ENCODE measurements around the gene ANKRD12. TPM values are rescaled to one million over a fixed set of nuclear protein-coding genes. Genes with fewer than 3 reads are reported as not detected.
"Not testable (repeated sequence)": the region's sequence is repeated elsewhere in the genome, so short reads cannot be mapped to it uniquely, and the experiment has no call there.

Gene ANKRD12
- total and polyA plus RNA-seq, 5 donors from 2014 or later: 28.2 to 200 (median 40.8) TPM

DNA sequence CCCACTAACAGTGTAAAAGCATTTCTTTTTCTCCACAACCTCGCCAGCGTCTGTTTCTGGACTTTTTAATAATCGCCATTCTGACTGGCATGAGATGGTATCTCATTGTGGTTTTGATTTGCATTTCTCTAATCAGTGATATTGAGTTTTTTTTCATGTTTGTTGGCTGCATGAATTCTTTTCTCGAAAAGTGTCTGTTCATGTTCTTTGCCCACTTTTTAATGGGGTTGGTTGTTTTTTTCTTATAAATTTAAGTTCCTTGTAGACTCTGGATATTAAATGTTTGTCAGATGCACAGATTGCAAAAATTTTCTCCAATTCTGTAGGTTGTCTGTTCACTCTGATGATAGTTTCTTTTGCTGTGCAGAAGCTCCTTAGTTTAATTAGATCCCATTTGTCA, 26.1 kb downstream of the ANKRD12 start:
- H3K4me3 ChIP-seq (ENCODE audit: low read depth, low read length); ATAC-seq (ENCODE audit: low read depth in 2 of 2); H3K27me3 ChIP-seq (ENCODE audit: control insufficient read depth, insufficient read depth, low read length); H3K27me3 Mint-ChIP-seq; DNase-seq; H3K36me3 ChIP-seq (ENCODE audit: control insufficient read depth, insufficient read depth, low read length); H3K27ac ChIP-seq (ENCODE audit: insufficient read depth, low read length, poor library complexity, severe bottlenecking); H3K27ac Mint-ChIP-seq: not testable (repeated sequence)
- Mint-ChIP-seq H3K4me1 (peaks cover 20 to 64% (median 53%) of the 10 kb centered on the region in 4 donors), H3K36me3 (peaks cover 40% of the 10 kb centered on the region), H3K4me3 (peak overlapping the region in 2 of 4 donors; percentile 32 to 81), H3K9me3 (peaks cover 2 to 30% (median 14%) of the 10 kb centered on the region in 7 donors)
- peaks cover 15% of the 10 kb centered on the region for H3K4me1 ChIP-seq (ENCODE audit: control insufficient read depth, insufficient read depth, low read length, poor library complexity, severe bottlenecking)
- H3K9me3 ChIP-seq (ENCODE audit: control insufficient read depth in 2 of 2, low read length in 2 of 2): peaks cover 13% of the 10 kb centered on the region in 2 experiments

DNA sequence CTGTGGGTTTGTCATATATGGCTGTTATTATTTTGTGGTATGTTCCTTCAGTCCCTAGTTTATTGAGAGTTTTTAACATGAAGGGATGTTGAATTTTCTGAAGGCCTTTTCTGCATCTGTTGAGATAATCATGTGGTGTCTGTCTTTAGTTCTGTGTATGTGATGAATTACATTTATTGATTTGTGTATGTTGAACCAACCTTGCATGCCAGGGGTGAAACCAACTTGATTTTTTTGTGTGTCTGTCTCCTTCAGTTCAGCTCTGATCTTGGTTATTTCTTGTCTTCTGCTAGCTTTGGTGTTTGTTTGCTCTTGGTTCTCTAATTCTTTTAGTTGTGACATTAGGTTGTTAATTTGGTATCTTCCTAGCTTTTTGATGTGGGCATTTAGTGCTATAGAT, 27.6 kb downstream of the ANKRD12 start:
- Mint-ChIP-seq H3K36me3 (peaks cover 44% of the 10 kb centered on the region), H3K4me1 (peaks cover 28 to 64% (median 49%) of the 10 kb centered on the region in 4 donors), H3K9me3 (peaks cover 2 to 30% (median 14%) of the 10 kb centered on the region in 7 donors), H3K4me3 (peak overlapping the region in 3 of 4 donors; percentile 3 to 28 (median 16))
- not testable (repeated sequence) for H3K27me3 Mint-ChIP-seq; H3K4me3 ChIP-seq (ENCODE audit: low read depth, low read length); H3K27ac ChIP-seq (ENCODE audit: insufficient read depth, low read length, poor library complexity, severe bottlenecking); H3K27me3 ChIP-seq (ENCODE audit: control insufficient read depth, insufficient read depth, low read length); H3K4me1 ChIP-seq (ENCODE audit: control insufficient read depth, insufficient read depth, low read length, poor library complexity, severe bottlenecking); H3K36me3 ChIP-seq (ENCODE audit: control insufficient read depth, insufficient read depth, low read length); DNase-seq; H3K27ac Mint-ChIP-seq; ATAC-seq (ENCODE audit: low read depth in 2 of 2)
- peaks cover 13% of the 10 kb centered on the region in 2 experiments for H3K9me3 ChIP-seq (ENCODE audit: control insufficient read depth in 2 of 2, low read length in 2 of 2)

DNA sequence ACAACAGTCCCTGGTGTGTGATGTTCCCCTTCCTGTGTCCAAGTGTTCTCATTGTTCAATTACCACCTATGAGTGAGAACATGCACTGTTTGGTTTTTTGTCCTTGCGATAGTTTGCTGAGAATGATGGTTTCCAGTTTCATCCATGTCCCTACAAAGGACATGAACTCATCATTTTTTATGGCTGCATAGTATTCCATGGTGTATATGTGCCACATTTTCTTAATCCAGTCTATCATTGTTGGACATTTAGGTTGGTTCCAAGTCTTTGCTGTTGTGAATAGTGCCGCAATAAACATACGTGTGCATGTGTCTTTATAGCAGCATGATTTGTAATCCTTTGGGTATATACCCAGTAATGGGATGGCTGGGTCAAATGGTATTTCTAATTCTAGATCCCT, 29.3 kb downstream of the ANKRD12 start:
- Mint-ChIP-seq H3K9me3 (peaks cover 2 to 34% (median 14%) of the 10 kb centered on the region in 7 donors), H3K36me3 (peaks cover 50% of the 10 kb centered on the region), H3K4me1 (peaks cover 28 to 74% (median 57%) of the 10 kb centered on the region in 4 donors)
- H3K27me3 ChIP-seq (ENCODE audit: control insufficient read depth, insufficient read depth, low read length); H3K27ac ChIP-seq (ENCODE audit: insufficient read depth, low read length, poor library complexity, severe bottlenecking); H3K4me3 Mint-ChIP-seq; H3K4me1 ChIP-seq (ENCODE audit: control insufficient read depth, insufficient read depth, low read length, poor library complexity, severe bottlenecking); H3K27ac Mint-ChIP-seq; H3K36me3 ChIP-seq (ENCODE audit: control insufficient read depth, insufficient read depth, low read length); DNase-seq; H3K4me3 ChIP-seq (ENCODE audit: low read depth, low read length); H3K27me3 Mint-ChIP-seq; ATAC-seq (ENCODE audit: low read depth in 2 of 2): not testable (repeated sequence)
- peaks cover 13% of the 10 kb centered on the region in 2 experiments for H3K9me3 ChIP-seq (ENCODE audit: control insufficient read depth in 2 of 2, low read length in 2 of 2)

DNA sequence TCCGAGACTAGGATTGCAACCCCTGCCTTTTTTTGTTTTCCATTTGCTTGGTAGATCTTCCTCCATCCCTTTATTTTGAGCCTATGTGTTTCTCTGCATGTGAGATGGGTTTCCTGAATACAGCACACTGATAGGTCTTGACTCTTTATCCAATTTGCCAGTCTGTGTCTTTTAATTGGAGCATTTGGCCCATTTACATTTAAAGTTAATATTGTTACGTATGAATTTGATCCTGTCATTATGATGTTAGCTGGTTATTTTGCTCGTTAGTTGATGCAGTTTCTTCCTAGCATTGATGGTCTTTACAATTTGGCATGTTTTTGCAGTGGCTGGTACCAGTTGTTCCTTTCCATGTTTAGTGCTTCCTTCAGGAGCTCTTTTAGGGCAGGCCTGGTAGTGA, 32.9 kb downstream of the ANKRD12 start:
- not testable (repeated sequence) for H3K27ac ChIP-seq (ENCODE audit: insufficient read depth, low read length, poor library complexity, severe bottlenecking); H3K27me3 ChIP-seq (ENCODE audit: control insufficient read depth, insufficient read depth, low read length); ATAC-seq (ENCODE audit: low read depth in 2 of 2); H3K36me3 ChIP-seq (ENCODE audit: control insufficient read depth, insufficient read depth, low read length); DNase-seq; H3K4me3 ChIP-seq (ENCODE audit: low read depth, low read length); H3K27me3 Mint-ChIP-seq; H3K9me3 ChIP-seq (ENCODE audit: control insufficient read depth in 2 of 2, low read length in 2 of 2)
- Mint-ChIP-seq H3K4me3 (peak overlapping the region in 3 of 4 donors; percentile 15 to 78 (median 35)), H3K36me3 (peaks cover 28% of the 10 kb centered on the region), H3K9me3 (peaks cover 2 to 14% (median 8%) of the 10 kb centered on the region in 7 donors), H3K27ac (peak overlapping the region in 2 of 3 donors; percentile 56 to 72), H3K4me1 (peaks cover 41 to 83% (median 55%) of the 10 kb centered on the region in 4 donors)
- H3K4me1 ChIP-seq (ENCODE audit: control insufficient read depth, insufficient read depth, low read length, poor library complexity, severe bottlenecking): peaks cover 28% of the 10 kb centered on the region

DNA sequence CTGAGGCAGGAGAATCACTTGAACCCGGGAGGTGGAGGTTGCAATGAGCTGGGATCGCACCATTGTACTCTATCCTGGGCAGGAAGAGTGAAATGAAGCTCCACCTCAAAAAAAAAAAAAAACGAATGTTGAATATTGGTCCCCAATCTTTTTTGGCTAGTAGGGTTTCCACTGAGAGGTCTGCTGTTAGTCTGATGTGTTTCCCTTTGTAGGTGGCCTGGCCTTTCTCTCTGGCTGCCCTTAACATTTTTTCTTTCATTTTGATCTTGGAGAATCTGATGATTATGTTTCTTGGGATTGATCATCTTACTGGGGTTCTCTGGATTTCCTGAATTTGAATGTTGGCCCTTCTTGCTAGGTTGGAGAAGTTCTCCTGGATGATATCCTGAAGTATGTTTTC, 35.3 kb downstream of the ANKRD12 start:
- DNase-seq; H3K27me3 Mint-ChIP-seq; H3K27ac ChIP-seq (ENCODE audit: insufficient read depth, low read length, poor library complexity, severe bottlenecking); H3K9me3 ChIP-seq (ENCODE audit: control insufficient read depth in 2 of 2, low read length in 2 of 2); H3K9me3 Mint-ChIP-seq; H3K27me3 ChIP-seq (ENCODE audit: control insufficient read depth, insufficient read depth, low read length); ATAC-seq (ENCODE audit: low read depth in 2 of 2): not testable (repeated sequence)
- Mint-ChIP-seq H3K4me1 (peaks cover 32 to 94% (median 61%) of the 10 kb centered on the region in 4 donors), H3K27ac (peak overlapping the region in 2 of 3 donors; percentile 50 to 70), H3K4me3 (peak overlapping the region in 3 of 4 donors; percentile 44 to 71 (median 59)), H3K36me3 (peaks cover 30% of the 10 kb centered on the region)
- H3K36me3 ChIP-seq (ENCODE audit: control insufficient read depth, insufficient read depth, low read length): peaks cover 12% of the 10 kb centered on the region
- peak overlapping the region; percentile 19 for H3K4me3 ChIP-seq (ENCODE audit: low read depth, low read length)
- peaks cover 28% of the 10 kb centered on the region for H3K4me1 ChIP-seq (ENCODE audit: control insufficient read depth, insufficient read depth, low read length, poor library complexity, severe bottlenecking)

DNA sequence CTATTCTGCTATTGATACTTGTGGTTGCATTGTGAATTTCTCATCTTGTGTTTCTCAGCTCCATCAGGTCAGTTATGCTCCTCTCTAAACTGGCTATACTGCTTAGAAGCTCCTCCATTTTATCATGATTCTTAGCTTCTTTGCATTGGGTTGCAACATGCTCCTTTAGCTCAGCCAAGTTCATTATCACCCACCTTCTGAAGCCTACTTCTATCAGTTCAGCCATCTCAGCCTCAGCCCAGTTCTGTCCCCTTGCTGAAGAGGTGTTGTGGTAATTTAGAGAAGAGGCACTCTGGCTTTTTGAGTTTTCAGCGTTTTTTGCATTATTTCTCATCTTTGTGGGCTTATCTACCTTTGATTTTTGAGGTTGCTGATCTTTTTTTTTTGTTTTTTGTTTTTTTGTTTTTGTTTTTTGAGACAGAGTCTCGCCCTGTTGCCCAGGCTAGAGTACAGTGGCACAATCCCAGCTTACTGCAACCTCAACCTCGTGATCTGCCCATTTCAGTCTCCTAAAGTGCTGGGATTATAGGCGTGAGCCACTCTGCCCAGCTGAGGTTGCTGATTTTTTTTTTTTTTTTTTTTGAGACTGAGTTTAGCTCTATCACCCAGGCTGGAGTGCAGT, 36.0 kb downstream of the ANKRD12 start:
- Histone ChIP-seq H3K27ac (ENCODE audit: insufficient read depth, low read length, poor library complexity, severe bottlenecking) (no peak overlapping the region), H3K36me3 (ENCODE audit: control insufficient read depth, insufficient read depth, low read length) (peaks cover 17% of the 10 kb centered on the region), H3K27me3 (ENCODE audit: control insufficient read depth, insufficient read depth, low read length) (no peaks in the 10 kb centered on the region), H3K4me3 (ENCODE audit: low read depth, low read length) (peak overlapping the region; percentile 19), H3K9me3 (ENCODE audit: control insufficient read depth in 2 of 2, low read length in 2 of 2) (no peaks in the 10 kb centered on the region), H3K4me1 (ENCODE audit: control insufficient read depth, insufficient read depth, low read length, poor library complexity, severe bottlenecking) (peaks cover 28% of the 10 kb centered on the region)
- Mint-ChIP-seq H3K4me1 (peaks cover 35 to 96% (median 62%) of the 10 kb centered on the region in 4 donors), H3K36me3 (peaks cover 27% of the 10 kb centered on the region), H3K27me3 (no peaks in the 10 kb centered on the region), H3K27ac (peak overlapping the region; percentile 43 to 70 (median 50)), H3K4me3 (peak overlapping the region in 3 of 4 donors; percentile 44 to 71 (median 53)), H3K9me3 (peaks cover 0 to 5% (median 0%) of the 10 kb centered on the region in 7 donors)
- ATAC-seq (ENCODE audit: low read depth in 2 of 2) (no peak), DNase-seq (no peak)

DNA sequence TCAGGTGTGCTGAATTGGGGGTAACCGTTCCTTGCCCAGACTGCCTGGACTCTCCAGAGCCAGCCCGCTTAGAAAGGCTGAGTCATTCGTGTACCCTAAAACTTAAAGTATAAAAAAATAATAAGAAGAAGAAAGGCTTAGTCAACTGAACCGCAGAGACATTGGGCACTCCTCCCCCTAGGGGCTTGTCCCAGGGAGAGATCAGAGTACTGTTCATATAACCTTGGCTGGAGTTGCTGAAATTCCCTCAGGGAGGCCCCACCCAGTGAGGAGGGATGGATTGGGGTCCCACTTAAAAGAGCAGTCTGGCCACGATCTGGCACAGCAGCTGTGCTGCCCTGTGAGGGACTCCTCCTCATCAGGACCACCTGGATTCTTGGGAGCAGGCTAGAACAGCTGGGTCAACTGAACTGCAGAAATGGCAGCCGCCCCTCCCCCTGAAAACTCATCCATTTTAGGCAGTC, 37.2 kb downstream of the ANKRD12 start:
- peaks cover 17% of the 10 kb centered on the region for H3K36me3 ChIP-seq (ENCODE audit: control insufficient read depth, insufficient read depth, low read length)
- H3K27me3 ChIP-seq (ENCODE audit: control insufficient read depth, insufficient read depth, low read length): no peaks in the 10 kb centered on the region
- H3K9me3 ChIP-seq (ENCODE audit: control insufficient read depth in 2 of 2, low read length in 2 of 2): no peaks in the 10 kb centered on the region
- peaks cover 31% of the 10 kb centered on the region for H3K36me3 Mint-ChIP-seq
- no peak overlapping the region for H3K4me3 Mint-ChIP-seq
- H3K27ac Mint-ChIP-seq: peak overlapping the region in 2 of 3 donors; percentile 33 to 36
- no peak overlapping the region for H3K4me3 ChIP-seq (ENCODE audit: low read depth, low read length)
- no peaks in the 10 kb centered on the region for H3K27me3 Mint-ChIP-seq
- peaks cover 0 to 4% (median 0%) of the 10 kb centered on the region in 7 donors for H3K9me3 Mint-ChIP-seq
- H3K27ac ChIP-seq (ENCODE audit: insufficient read depth, low read length, poor library complexity, severe bottlenecking): no peak overlapping the region
- peak in 1 of 2 donors; percentile 50 for ATAC-seq (ENCODE audit: low read depth in 2 of 2)
- peaks cover 32% of the 10 kb centered on the region for H3K4me1 ChIP-seq (ENCODE audit: control insufficient read depth, insufficient read depth, low read length, poor library complexity, severe bottlenecking)
- H3K4me1 Mint-ChIP-seq: peaks cover 38 to 95% (median 64%) of the 10 kb centered on the region in 4 donors
- peak in 2 of 3 donors; percentile 9 to 24 for DNase-seq
